Measurements from ENCODE around the gene LCE2A. TPM values are rescaled to one million over a fixed set of nuclear protein-coding genes. Genes with fewer than 3 reads are reported as not detected.

Gene LCE2A
- total and polyA plus RNA-seq, 2 of the 8 experiments (the other 6 are each of a cell fraction or from before 2014, with no cell fraction given), result not detected

DNA sequence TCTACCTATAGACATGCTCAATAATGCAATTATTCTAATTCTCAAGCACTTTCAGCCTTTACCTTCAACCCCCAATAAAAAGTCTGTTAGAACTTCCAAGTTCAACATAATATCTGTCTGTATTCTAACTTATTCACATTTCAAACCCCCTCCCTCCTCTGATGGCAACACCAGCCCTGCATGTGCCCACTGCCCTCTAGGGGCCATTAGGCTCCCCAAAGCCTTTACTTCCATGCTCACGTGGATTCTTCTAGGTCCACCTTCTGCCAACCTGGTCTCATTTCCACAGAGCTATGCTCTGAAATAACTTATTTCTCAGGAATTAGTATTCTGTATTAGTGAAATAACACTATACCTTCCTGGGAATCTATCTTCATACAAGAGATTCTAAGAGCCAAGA is 37.5 kb downstream of the LCE2A start:
- Histone ChIP-seq H3K4ac (replicated peaks; ENCODE audit: insufficient read length, low read depth, low read length) (no peak overlapping the region), H3K9me3 (ENCODE audit: insufficient read depth in 2 of 2, low read depth in 1 of 2, low read length in 1 of 2) (peaks cover 65 to 81% of the 10 kb centered on the region in 2 experiments), H2AK5ac (ENCODE audit: low read depth, low read length) (no peak overlapping the region), H3K79me1 (ENCODE audit: low read depth, low read length) (no peaks in the 10 kb centered on the region), H3K4me3 (ENCODE audit: extremely low read depth in 1 of 4, insufficient read depth in 2 of 4, low read depth in 3 of 4, low read length in 4 of 4) (no peak overlapping the region), H4K8ac (ENCODE audit: extremely low read depth, insufficient read depth, low read length) (no peak overlapping the region), H4K5ac (ENCODE audit: insufficient read length, low read depth, low read length) (no peak overlapping the region), H3K23ac (ENCODE audit: insufficient read length) (no peak overlapping the region), H3K9ac (replicated peaks in 1 of 4; ENCODE audit: extremely low read depth in 1 of 4, low read depth in 3 of 4, low read length in 3 of 4) (no peak overlapping the region), H3K27ac (ENCODE audit: low read depth, low read length) (no peak overlapping the region), H2BK12ac (ENCODE audit: low read depth, low read length) (no peak overlapping the region), H2BK5ac (ENCODE audit: low read depth, low read length) (no peak overlapping the region), H3K23me2 (ENCODE audit: low read depth, low read length) (no peaks in the 10 kb centered on the region), H3K79me2 (ENCODE audit: control insufficient read depth in 1 of 2, insufficient read depth in 2 of 2, low read length in 2 of 2) (no peaks in the 10 kb centered on the region), H2BK120ac (replicated peaks; ENCODE audit: low read depth, low read length) (no peak overlapping the region), H3K4me2 (ENCODE audit: insufficient read depth in 1 of 2, low read depth in 2 of 2, low read length in 2 of 2) (no peak overlapping the region), H4K20me1 (replicated peaks in 1 of 2; ENCODE audit: control insufficient read depth in 1 of 2, insufficient read depth in 2 of 2, low read length in 2 of 2) (no peaks in the 10 kb centered on the region), H3K4me1 (replicated peaks in 1 of 4; ENCODE audit: control insufficient read depth in 3 of 4, insufficient read depth in 4 of 4, low read length in 3 of 4) (no peaks in the 10 kb centered on the region), H3K56ac (replicated peaks; ENCODE audit: insufficient read length, low read depth, low read length) (no peak overlapping the region), H3K14ac (ENCODE audit: insufficient read length) (no peak overlapping the region), H3K36me3 (ENCODE audit: control insufficient read depth in 2 of 4, insufficient read depth in 4 of 4, low read length in 3 of 4) (no peaks in the 10 kb centered on the region), H2BK20ac (ENCODE audit: low read length) (no peak overlapping the region), H3K27me3 (replicated peaks in 1 of 4; ENCODE audit: control insufficient read depth in 3 of 4, extremely low read depth in 1 of 4, insufficient read depth in 3 of 4, low read length in 3 of 4) (no peaks in the 10 kb centered on the region), H2BK15ac (ENCODE audit: low read length) (no peak overlapping the region), H3K18ac (ENCODE audit: extremely low read depth, low read length) (no peak overlapping the region), H4K91ac (replicated peaks; ENCODE audit: insufficient read length, low read length) (no peak overlapping the region), H2AFZ (ENCODE audit: low read length) (no peak overlapping the region)
- ChIA-PET CTCF (ENCODE audit: partially characterized antibody) (interaction anchor here (0.6 kb wide), 1 partner anchor 729 kb away, joined by 3 read pairs; no protein-coding TSS in a partner anchor), POLR2A (ENCODE audit: partially characterized antibody) (no interaction called here)
- TF ChIP-seq SRF (IDR thresholded peaks at IDR 0.05; ENCODE audit: low read depth, low read length) (no peak), RAD21 (IDR thresholded peaks at IDR 0.05 in 1 of 2, conservative IDR thresholded peaks at IDR 0.05 in 1 of 2; ENCODE audit: low read depth in 2 of 2, low read length in 2 of 2) (0 out of 4 replicates have a peak, but pooled peaks of 1 of the 2 experiments have one; percentile 2), CBX8 (IDR thresholded peaks at IDR 0.05; ENCODE audit: borderline replicate concordance, low read depth, low read length) (no peak), CTBP2 (IDR thresholded peaks at IDR 0.05; ENCODE audit: borderline replicate concordance, insufficient read depth, insufficient read length, low read length) (no peak)
- TF ChIP-seq, protein P1, sequence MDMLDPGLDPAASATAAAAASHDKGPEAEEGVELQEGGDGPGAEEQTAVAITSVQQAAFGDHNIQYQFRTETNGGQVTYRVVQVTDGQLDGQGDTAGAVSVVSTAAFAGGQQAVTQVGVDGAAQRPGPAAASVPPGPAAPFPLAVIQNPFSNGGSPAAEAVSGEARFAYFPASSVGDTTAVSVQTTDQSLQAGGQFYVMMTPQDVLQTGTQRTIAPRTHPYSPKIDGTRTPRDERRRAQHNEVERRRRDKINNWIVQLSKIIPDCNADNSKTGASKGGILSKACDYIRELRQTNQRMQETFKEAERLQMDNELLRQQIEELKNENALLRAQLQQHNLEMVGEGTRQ (IDR thresholded peaks at IDR 0.05; ENCODE audit: low read length), result no peak
- 44% methylated on average over 1 of the region's 1 CpG; no CpG with 5 or more reads in 1 of the 2 experiments for WGBS, 2 experiments (ENCODE audit: extremely low coverage in 1 of 2, insufficient coverage in 1 of 2, insufficient read length in 1 of 2, insufficient replicate concordance in 2 of 2, low coverage in 1 of 2, low lambda C conversion rate in 2 of 2, missing lambda C conversion rate in 1 of 2)
- DNase-seq (ENCODE audit: low read depth in 1 of 2, low spot score in 2 of 2) (no peak), FAIRE-seq (no peak)

All from H1 (cell line).